Neural progenitor cell (in vitro differentiated cells): ENCODE measurements around the gene CD79A. TPM values are rescaled to one million over a fixed set of nuclear protein-coding genes. Genes with fewer than 3 reads are reported as not detected.

Source experiments
- DNase-seq: peaks from one replicate; pipeline ENCODE4 v3.0.0-alpha.2; 2016; ENCODE audit warnings: low spot score
- H2AFZ ChIP-seq: fragments of 200-600 bp; sonication (generic); replicated peaks from 2 replicates; pipeline ENCODE4 v1.6.1; 2016; ENCODE audit warnings: antibody characterized with exemption
- H3F3A ChIP-seq: fragments of 200-600 bp; sonication (generic); 2 replicates; pipeline ENCODE4 v1.6.1; 2016; ENCODE audit warnings: antibody characterized with exemption, low read depth
- H3K27ac ChIP-seq: fragments of 200-600 bp; sonication (generic); 2 replicates; pipeline ENCODE4 v1.5.1; 2016; ENCODE audit warnings: mild to moderate bottlenecking
- H3K27me3 ChIP-seq: fragments of 200-600 bp; sonication (generic); 2 replicates; pipeline ENCODE4 v1.6.1; 2016; ENCODE audit warnings: mild to moderate bottlenecking, moderate library complexity
- H3K36me3 ChIP-seq: fragments of 200-600 bp; sonication (generic); 2 replicates; pipeline ENCODE4 v1.5.1; 2016
- H3K4me1 ChIP-seq: fragments of 200-600 bp; sonication (generic); 2 replicates; pipeline ENCODE4 v1.6.1; 2016; ENCODE audit warnings: mixed run types
- H3K4me2 ChIP-seq: fragments of 200-600 bp; sonication (generic); 2 replicates; pipeline ENCODE4 v1.6.1; 2016
- H3K4me3 ChIP-seq: fragments of 200-600 bp; sonication (generic); 2 replicates; pipeline ENCODE4 v1.5.1; 2016
- H3K79me2 ChIP-seq: fragments of 200-600 bp; sonication (generic); 2 replicates; pipeline ENCODE4 v1.6.1; 2016; ENCODE audit warnings: low read depth
- H3K9ac ChIP-seq: fragments of 200-600 bp; sonication (generic); 2 replicates; pipeline ENCODE4 v1.6.1; 2016
- H3K9me3 ChIP-seq: fragments of 200-600 bp; sonication (generic); 2 replicates; pipeline ENCODE4 v1.5.1; 2016; ENCODE audit warnings: low read depth
- H4K20me1 ChIP-seq: fragments of 200-600 bp; sonication (generic); 2 replicates; pipeline ENCODE4 v1.6.1; 2016; ENCODE audit warnings: low read depth
- H3K27ac Mint-ChIP-seq: 3 replicates; pipeline ENCODE4 v1.8.0; 2021; ENCODE audit warnings: mixed read lengths
- H3K27me3 Mint-ChIP-seq: 2 replicates; pipeline ENCODE4 v1.8.0; 2022; ENCODE audit warnings: low read depth, mild to moderate bottlenecking, inconsistent platforms, moderate library complexity, mixed read lengths; ENCODE audit not compliant: insufficient read depth
- H3K36me3 Mint-ChIP-seq: 3 replicates; pipeline ENCODE4 v1.8.0; 2021; ENCODE audit warnings: mixed read lengths
- H3K4me1 Mint-ChIP-seq: 3 replicates; pipeline ENCODE4 v1.8.0; 2021; ENCODE audit warnings: mixed read lengths
- H3K4me3 Mint-ChIP-seq: 3 replicates; pipeline ENCODE4 v1.8.0; 2021; ENCODE audit warnings: mild to moderate bottlenecking, moderate library complexity, mixed read lengths
- H3K9me3 Mint-ChIP-seq: 3 replicates; pipeline ENCODE4 v1.8.0; 2020; ENCODE audit warnings: mixed read lengths
- EZH2 ChIP-seq: fragments of 200-600 bp; sonication (generic); IDR thresholded peaks from 2 replicates; pipeline ENCODE4 v1.6.1; 2017; ENCODE audit warnings: antibody characterized with exemption, mild to moderate bottlenecking, moderate library complexity
- EZH2phosphoT487 ChIP-seq: fragments of 200-600 bp; sonication (generic); IDR thresholded peaks from 2 replicates; pipeline ENCODE4 v1.6.1; 2017; ENCODE audit warnings: antibody characterized with exemption
- total RNA-seq: library from RNA; depleted of rRNA; stranded (reverse); fragments of >200 nt; gene quantifications from 2 replicates; pipeline ENCODE4 v1.2.3, GENCODE V29; 2015; ENCODE audit warnings: low replicate concordance
- TF ChIP-seq, protein P1 (sequence below): fragments of 200-600 bp; sonication (generic); IDR thresholded peaks from 2 replicates; pipeline ENCODE4 v1.5.1; 2017; ENCODE audit warnings: antibody characterized with exemption, mild to moderate bottlenecking

The CD79A gene
- total RNA-seq, 1 donor from 2014 or later: 0.11 TPM

DNA sequence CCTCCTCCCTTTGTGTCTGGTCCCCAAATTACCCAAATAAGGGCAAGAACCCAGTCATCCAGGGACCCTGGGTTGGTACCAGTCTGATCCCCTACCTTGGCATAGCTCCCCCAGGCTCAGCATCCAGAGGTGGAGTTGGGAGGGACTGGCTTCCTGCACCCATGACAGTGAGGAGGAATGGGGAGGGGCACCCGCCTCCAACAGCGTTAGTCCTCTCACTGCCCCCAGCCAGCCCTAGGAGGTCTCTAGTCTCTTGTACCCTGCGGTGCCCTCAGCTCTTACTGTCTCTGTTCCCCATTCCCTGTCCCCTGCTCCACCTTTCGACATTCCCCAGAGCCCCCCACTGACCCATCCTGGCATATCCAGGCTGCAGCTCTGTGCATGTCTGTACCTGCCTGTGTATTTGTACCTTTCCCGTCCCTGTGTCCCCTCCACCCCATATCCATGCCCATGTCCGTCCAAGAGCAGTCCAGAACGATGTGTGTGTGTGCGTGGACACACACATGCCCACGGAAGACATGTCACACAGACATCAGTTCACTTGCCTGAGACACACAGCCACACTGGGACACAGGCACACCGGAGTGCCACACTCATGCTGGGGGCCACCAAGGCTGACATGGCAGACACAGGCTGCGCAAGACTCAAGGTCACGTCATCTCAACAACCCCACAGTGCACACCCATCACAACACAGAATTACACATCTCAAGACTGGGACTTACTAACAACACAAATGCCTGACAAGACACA, 33.3 kb downstream of the CD79A start:
- H4K20me1 ChIP-seq: peaks cover 26% of the 10 kb centered on the region
- no peaks in the 10 kb centered on the region for H3K36me3 ChIP-seq
- Mint-ChIP-seq H3K27me3 (peaks cover 36% of the 10 kb centered on the region), H3K27ac (no peak overlapping the region), H3K4me3 (no peak overlapping the region), H3K4me1 (peaks cover 4% of the 10 kb centered on the region), H3K9me3 (no peaks in the 10 kb centered on the region), H3K36me3 (no peaks in the 10 kb centered on the region)
- peaks cover 68% of the 10 kb centered on the region for H3K27me3 ChIP-seq
- DNase-seq: no peak
- H2AFZ ChIP-seq: no peak overlapping the region
- H3K4me3 ChIP-seq: no peak overlapping the region
- no peak overlapping the region for H3K9ac ChIP-seq
- H3K9me3 ChIP-seq: no peaks in the 10 kb centered on the region
- H3K4me1 ChIP-seq: peaks cover 8% of the 10 kb centered on the region
- H3F3A ChIP-seq: no peaks in the 10 kb centered on the region
- TF ChIP-seq EZH2phosphoT487 (no peak), EZH2 (no peak)
- TF ChIP-seq, protein P1, sequence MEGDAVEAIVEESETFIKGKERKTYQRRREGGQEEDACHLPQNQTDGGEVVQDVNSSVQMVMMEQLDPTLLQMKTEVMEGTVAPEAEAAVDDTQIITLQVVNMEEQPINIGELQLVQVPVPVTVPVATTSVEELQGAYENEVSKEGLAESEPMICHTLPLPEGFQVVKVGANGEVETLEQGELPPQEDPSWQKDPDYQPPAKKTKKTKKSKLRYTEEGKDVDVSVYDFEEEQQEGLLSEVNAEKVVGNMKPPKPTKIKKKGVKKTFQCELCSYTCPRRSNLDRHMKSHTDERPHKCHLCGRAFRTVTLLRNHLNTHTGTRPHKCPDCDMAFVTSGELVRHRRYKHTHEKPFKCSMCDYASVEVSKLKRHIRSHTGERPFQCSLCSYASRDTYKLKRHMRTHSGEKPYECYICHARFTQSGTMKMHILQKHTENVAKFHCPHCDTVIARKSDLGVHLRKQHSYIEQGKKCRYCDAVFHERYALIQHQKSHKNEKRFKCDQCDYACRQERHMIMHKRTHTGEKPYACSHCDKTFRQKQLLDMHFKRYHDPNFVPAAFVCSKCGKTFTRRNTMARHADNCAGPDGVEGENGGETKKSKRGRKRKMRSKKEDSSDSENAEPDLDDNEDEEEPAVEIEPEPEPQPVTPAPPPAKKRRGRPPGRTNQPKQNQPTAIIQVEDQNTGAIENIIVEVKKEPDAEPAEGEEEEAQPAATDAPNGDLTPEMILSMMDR: no peak
- H3K79me2 ChIP-seq: no peaks in the 10 kb centered on the region
- no peak overlapping the region for H3K27ac ChIP-seq
- H3K4me2 ChIP-seq: no peak overlapping the region

DNA sequence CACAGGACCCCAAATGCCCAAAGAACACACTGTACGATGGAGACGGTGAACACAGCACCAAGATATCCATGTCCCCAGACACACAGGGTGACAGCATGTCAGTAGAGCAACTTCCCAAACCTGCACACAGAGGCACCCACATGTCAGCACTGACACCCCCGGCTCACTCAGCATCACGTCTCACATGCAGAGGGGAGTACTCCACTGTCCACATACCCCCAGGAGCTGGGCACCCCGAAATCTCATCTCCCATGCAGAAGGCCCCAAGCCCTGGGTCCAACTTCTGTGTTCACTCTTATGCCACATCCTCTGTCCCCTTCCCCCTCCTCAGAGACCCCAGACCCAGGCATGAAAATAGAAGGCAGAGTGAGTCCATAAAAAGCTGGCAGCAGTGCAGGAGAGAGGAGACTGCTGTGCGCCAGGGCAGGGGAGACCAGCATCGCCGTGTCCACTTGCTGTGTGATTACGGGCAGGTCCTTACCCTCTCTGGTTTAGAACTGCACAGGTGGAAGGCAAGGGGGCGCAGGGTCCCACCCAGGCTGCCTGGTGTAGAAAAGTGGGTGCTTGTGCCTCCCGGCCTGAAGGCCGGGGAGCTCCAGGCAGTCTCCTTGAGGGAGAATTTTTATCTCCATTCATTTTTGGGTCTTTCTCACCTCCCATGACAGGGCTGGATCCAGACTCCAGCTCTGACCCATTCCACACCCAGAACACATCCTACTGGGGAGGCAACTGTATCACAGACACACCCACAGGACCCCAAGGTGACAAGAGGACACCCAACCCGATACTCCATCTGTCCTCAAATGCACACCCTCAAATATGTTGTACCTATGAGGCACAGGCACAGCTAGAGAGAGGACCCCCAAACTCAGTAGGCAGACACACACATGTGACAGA, 34.2 kb downstream of the CD79A start:
- no peak overlapping the region for H3K4me2 ChIP-seq
- H4K20me1 ChIP-seq: peaks cover 26% of the 10 kb centered on the region
- no peak overlapping the region for H3K27ac ChIP-seq

DNA sequence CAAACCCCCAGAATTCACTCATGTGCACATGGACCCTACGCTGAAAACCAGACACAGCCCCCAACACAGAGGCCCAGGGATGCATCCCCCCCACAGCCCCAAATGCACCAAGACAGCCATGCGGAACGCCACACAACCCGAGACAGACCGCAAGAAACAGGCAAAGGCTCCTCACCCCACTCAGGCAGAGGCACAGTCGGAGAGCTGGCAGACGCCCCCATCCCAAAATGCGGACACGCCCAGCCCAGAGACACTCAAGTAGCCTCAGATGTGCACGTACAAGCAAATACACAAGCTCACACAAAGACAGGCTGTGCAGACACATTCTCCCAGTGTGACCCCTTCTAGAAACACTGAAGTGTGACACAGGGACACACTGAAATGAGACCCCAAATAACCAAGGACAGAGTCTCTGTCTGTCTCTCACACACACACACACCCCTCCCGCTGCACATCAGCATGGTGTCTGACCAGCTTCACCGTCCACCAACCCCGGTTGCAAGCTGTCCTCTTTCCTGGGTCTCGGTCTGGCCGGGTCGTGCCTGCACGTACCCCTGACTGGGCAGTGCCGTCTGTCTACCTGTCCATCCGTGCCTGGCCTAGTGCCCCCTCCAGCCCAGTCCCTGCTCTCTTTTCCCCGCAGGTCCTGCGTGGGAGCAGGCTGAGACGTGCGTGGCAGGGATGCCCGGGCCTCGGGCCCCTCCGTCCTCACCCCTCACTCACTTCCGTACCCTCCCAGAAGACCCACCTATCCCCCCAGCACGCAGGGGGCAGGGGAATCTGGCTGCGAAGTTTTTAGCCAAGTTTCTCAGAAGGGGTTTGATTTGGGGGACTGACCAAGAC, 35.0 kb downstream of the CD79A start:
- H3F3A ChIP-seq: no peaks in the 10 kb centered on the region
- no peak overlapping the region for H2AFZ ChIP-seq
- H3K4me1 Mint-ChIP-seq: peaks cover 4% of the 10 kb centered on the region
- no peak overlapping the region for H3K9ac ChIP-seq
- TF ChIP-seq EZH2phosphoT487: peak; percentile 8
- TF ChIP-seq, protein P1: no peak
- peak; percentile 11 for TF ChIP-seq EZH2
- no peaks in the 10 kb centered on the region for H3K79me2 ChIP-seq
- H4K20me1 ChIP-seq: peaks cover 26% of the 10 kb centered on the region
- peaks cover 85% of the 10 kb centered on the region for H3K27me3 ChIP-seq
- no peaks in the 10 kb centered on the region for H3K9me3 ChIP-seq
- H3K4me1 ChIP-seq: peaks cover 8% of the 10 kb centered on the region
- no peak for DNase-seq
- peaks cover 34% of the 10 kb centered on the region for H3K27me3 Mint-ChIP-seq
- peak overlapping the region; percentile 52 for H3K4me3 Mint-ChIP-seq
- H3K36me3 Mint-ChIP-seq: no peaks in the 10 kb centered on the region
- H3K27ac Mint-ChIP-seq: no peak overlapping the region
- no peak overlapping the region for H3K27ac ChIP-seq
- H3K4me2 ChIP-seq: peak overlapping the region; percentile 73
- H3K4me3 ChIP-seq: peak overlapping the region; percentile 29
- no peaks in the 10 kb centered on the region for H3K9me3 Mint-ChIP-seq
- no peaks in the 10 kb centered on the region for H3K36me3 ChIP-seq

More for the DNA sequence above, 34.2 kb downstream of the CD79A start:
- Histone ChIP-seq H3K27me3 (peaks cover 76% of the 10 kb centered on the region), H3K9ac (no peak overlapping the region), H3K36me3 (no peaks in the 10 kb centered on the region), H3K9me3 (no peaks in the 10 kb centered on the region), H3K4me1 (peaks cover 8% of the 10 kb centered on the region), H3K79me2 (no peaks in the 10 kb centered on the region), H2AFZ (no peak overlapping the region), H3F3A (no peaks in the 10 kb centered on the region), H3K4me3 (no peak overlapping the region)
- peaks cover 4% of the 10 kb centered on the region for H3K4me1 Mint-ChIP-seq
- H3K4me3 Mint-ChIP-seq: peak overlapping the region; percentile 52
- H3K27me3 Mint-ChIP-seq: peaks cover 36% of the 10 kb centered on the region
- DNase-seq: no peak
- no peaks in the 10 kb centered on the region for H3K9me3 Mint-ChIP-seq
- no peak overlapping the region for H3K27ac Mint-ChIP-seq
- TF ChIP-seq EZH2 (no peak), EZH2phosphoT487 (no peak)
- TF ChIP-seq, protein P1: no peak
- H3K36me3 Mint-ChIP-seq: no peaks in the 10 kb centered on the region
